Activated T-cell treated with anti-CD3 and anti-CD28 coated beads for 1 hour (primary cell): ENCODE data around the gene NRXN2.

Experiments used
- DNase-seq: peaks from one replicate; pipeline ENCODE4 v3.0.0-alpha.2; 2020; ENCODE audit warnings: low read depth

NRXN2 gene

DNA sequence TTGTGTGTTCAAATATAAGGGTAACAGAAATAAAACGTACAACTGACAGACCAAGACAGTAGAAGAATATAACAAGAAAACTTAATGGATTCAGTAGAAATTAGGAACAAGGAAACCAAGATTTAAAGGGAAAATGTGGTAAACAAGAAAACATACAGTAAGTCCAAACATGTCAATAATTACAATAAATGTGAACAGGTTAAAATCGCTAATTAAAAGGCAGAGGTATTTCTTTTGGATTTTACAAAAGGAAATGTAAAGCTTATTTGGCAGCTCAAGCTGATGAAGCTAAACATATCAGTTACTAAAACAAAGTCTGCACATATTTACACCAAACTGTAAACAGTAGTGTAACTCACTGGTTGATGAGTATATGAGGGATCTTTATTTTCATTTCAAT lies 134.3 kb downstream of the NRXN2 start:
- DNase-seq: no peak

DNA sequence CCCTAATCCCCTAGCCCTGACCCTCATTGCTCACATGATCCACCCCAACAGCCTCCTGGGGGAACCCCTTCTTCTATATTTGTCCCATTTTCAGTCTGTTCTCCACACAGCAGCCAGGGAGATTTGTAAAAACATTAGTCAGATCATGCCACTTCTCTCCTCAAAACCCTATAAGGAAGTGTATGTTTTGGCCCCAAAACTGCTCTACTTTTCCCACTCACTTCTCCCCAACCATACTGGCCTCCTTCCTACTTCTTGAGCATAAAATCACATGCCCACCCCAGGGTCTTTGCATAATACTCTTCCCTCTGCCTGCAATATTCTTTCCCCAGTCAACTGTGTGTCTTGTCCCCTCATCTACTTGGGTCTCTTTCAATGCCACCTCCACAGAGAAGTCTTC lies 136.6 kb downstream of the NRXN2 start:
- no peak for DNase-seq

- DNase-seq: no peak
Measured at GRCh38 chr11:64585150-64585549, 137.8 kb downstream of the NRXN2 start.

GRCh38 chr11:64583296-64584262 lies 139.4 kb downstream of the NRXN2 start:
- DNase-seq: no peak

DNA sequence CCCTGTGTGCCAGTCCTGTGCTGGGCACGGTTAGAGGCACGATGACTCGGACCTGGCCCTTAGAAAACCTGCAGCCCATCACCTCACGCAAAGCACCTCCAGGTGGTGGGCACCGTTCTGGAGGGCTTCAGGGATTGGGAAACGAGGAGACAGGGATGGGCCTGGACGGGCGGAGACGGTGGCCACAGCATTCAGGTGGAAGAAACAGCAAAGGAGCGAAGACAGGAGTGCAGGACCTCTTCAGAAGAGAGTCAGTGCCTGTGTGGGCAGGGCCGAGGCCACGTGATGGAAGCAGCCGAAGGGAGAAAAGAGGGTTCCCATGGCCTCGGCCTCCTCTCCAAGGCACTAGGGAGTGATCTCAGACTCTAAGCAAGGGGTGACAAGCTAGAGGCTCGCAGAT lies 140.1 kb downstream of the NRXN2 start:
- DNase-seq: no peak

DNA sequence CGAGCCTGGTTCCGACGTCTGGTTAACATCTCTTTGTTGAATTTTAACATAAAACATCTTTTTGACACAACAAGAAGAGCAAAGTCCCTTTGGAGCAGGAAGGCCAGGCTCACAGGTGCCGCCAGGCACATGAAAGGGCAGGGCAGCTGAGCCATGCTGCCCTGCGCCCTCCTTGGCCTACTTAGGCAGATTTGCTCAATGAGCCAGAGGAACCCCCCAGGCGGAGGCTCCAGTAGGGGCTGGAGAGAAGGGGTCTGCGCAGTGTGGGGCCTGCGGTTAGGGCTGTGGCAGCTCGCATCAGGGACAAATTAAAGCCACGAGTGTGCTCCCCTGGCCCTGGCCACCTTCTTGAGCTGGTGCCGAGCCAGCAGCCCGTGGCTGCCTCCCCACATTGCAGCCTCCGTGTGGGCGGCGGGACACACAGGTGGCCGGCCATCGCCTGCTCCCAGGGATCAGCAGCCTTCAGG lies 141.9 kb downstream of the NRXN2 start:
- DNase-seq: no peak

- no peak for DNase-seq
Measured at GRCh38 chr11:64580412-64580811, 142.6 kb downstream of the NRXN2 start.

DNA sequence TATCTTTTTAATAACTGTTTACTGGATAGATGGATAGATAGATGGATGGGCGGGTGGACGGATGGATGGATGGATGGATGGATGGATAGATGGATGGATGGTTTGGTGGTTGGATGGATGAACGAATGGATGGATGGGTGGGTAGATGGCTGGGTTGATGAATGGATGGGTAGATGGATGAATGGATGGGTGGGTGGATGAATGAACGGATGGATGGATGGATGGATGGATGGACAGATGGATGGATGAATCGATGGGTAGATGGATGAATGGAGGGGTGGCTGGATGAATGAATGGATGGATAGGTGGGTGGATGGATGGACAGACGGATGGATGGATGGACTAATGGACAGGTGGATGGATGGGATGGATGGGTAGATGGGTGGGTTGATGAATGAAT lies 145.8 kb downstream of the NRXN2 start:
- DNase-seq: no peak

- no peak for DNase-seq
Measured at GRCh38 chr11:64572143-64572542, 150.9 kb downstream of the NRXN2 start.

- DNase-seq: no peak
Measured at GRCh38 chr11:64571410-64572091, 151.4 kb downstream of the NRXN2 start.

DNA sequence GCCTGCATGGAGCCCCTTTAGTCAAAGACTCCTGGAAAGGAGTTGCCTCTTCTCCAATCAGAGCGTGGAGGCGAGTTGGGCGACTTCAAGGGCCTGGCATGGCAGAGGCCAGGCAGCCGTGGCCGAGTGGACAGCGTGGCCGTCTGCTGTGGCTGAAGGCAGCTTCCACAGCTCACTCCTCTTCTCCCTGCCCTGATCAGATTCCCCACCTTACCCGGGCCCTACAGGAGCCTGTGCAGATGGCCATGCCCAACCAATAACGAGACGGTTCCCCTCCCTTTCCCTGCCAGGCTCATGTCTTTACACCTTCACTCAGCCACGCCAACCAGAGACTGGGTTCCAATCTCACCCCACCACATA lies 152.0 kb downstream of the NRXN2 start:
- no peak for DNase-seq

DNA sequence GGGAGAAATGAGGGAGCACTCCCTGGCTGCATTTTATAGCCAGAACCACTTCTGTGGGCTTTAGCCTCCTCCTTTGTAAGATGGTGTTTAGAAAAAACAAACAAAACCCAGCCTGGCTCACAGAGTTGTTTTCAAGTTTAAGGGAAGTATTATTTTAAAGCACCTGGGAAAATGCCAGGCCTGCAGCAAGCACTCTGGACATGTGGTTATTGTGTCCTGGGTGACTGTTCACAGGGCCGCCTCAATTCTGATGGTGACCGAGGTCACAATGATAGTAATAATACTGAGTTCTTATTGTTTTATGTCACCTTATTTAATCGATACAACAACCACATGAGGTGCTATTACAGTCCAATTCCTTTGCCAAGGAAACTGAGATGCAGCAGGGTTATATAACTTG lies 152.7 kb downstream of the NRXN2 start:
- no peak for DNase-seq

DNA sequence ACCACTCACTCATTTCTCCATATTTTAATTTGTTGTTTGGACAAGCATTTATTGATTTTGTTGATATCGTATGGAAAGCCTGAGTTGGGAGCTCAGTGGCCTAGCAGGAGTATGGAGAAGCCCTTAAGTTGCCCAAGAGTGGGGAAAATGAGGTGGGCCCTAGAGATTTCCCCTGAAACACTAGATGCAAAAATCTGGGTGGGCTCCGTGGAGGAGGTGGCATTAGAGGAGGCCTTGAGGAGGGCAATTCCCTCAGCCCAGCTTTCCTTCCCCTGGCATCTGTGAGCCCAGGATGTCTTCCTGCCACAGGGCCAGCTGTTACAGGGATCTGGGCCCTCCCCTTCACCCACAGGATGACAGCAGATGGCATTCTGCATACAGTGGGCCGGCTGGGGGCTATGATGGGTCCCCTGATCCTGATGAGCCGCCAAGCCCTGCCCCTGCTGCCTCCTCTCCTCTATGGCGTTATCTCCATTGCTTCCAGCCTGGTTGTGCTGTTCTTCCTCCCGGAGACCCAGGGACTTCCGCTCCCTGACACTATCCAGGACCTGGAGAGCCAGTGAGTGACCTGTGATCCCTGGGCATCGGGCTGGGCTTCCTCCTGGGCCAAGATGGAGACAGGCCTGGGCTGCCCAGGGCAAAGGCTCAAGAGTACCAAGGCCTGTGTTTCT lies 153.6 kb downstream of the NRXN2 start:
- DNase-seq: no peak

- no peak for DNase-seq
Measured at GRCh38 chr11:64568584-64569140, 154.3 kb downstream of the NRXN2 start.

- DNase-seq: no peak
Measured at GRCh38 chr11:64568041-64568571, 154.9 kb downstream of the NRXN2 start.

GRCh38 chr11:64566915-64567891 lies 155.8 kb downstream of the NRXN2 start:
- no peak for DNase-seq

- no peak for DNase-seq
Measured at GRCh38 chr11:64566042-64566914, 156.7 kb downstream of the NRXN2 start.

DNA sequence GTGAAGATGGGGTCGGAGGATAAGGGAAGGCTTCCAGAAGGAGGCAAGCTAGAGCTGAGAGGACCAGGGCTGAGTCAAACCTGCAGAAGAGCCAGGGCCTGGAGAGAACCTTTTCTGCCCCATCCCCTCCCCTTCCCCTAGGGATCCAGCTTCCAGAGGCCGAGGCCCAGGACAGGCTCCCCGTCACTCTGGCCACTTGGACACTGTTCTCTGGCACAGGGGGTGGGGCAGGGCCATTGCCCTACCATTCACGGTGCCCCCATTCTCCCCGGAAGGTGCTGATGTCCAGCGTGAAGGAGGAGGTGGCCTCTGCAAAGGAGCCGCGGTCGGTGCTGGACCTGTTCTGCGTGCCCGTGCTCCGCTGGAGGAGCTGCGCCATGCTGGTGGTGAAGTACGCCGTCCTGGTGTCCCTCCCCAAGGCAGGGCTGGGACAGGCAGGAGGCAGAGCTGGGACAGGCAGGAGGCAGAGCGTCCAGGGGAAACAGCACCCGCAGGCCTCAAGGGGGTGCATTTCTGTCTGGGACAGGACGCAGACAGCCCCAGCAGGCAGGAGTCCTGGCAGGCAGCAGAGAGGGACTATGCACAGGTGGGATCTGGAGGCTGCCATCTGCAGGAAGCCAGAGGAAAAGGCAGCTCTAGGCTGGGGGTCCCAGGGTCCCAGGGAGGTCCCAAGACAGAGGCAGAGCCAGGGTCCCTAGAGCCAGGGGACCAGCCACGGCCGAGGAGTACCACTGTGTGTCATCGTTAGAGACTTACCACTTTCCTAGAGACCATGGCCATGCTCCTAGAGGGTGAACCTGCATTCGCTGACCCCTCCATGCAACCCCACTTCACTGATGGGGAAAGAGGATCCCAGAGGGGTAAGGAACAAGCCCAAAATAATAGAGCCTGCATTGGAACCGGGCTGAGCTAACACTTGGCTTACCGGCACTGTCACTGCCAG lies 157.8 kb downstream of the NRXN2 start:
- DNase-seq: no peak

DNA sequence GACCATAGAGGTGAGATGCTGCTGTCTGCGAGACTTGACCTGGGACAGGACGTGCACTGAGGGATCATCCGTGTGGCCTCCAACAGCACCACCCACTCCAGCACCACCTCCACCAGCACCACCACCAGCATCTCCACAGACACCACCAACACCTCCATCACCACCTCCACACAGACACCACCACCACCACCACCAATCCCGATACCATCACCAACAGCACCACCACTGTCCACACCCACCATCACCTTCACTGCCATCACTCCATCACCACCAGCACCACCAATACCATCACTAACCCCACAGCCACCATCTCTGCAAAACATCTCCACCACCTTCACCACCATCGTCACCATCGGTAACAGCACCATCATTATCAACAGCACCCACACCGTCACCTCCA lies 158.6 kb downstream of the NRXN2 start:
- no peak for DNase-seq
